Colonic mucosa (tissue), 4 donors: ENCODE results near the gene ZFP36L2. TPM values are rescaled to one million over a fixed set of nuclear protein-coding genes. Genes with fewer than 3 reads are reported as not detected.

Experiments
- DNase-seq: peaks from one replicate; pipeline ENCODE4 v3.0.0-alpha.2; 2020
- H3K27ac ChIP-seq: fragments of 200-600 bp; one replicate; pipeline ENCODE4 v1.8.0; 2021
- H3K27me3 ChIP-seq: fragments of 200-600 bp; one replicate; pipeline ENCODE4 v1.8.0; 2021
- H3K36me3 ChIP-seq: fragments of 200-600 bp; one replicate; pipeline ENCODE4 v1.8.0; 2021
- H3K4me1 ChIP-seq: fragments of 200-600 bp; one replicate; pipeline ENCODE4 v1.8.0; 2021; ENCODE audit warnings: mild to moderate bottlenecking
- H3K4me3 ChIP-seq: fragments of 200-600 bp; one replicate; pipeline ENCODE4 v1.8.0; 2021
- H3K9ac ChIP-seq, 2 donors: one replicate each; pipeline ENCODE4 v1.7.0; 2013; ENCODE audit warnings: control low read depth in 2 of 2, low read depth in 2 of 2, low read length in 2 of 2
- H3K9me3 ChIP-seq: fragments of 200-600 bp; one replicate; pipeline ENCODE4 v1.8.0; 2021
- CTCF ChIP-seq: fragments of 200-600 bp; IDR thresholded peaks from one replicate; pipeline ENCODE4 v1.8.0; 2022; ENCODE audit warnings: antibody characterized with exemption, mild to moderate bottlenecking
- intact Hi-C: fragments of 100-400 bp; cut with DNase I; formaldehyde crosslinking; loops from one replicate; pipeline ENCODE4 v1.14.1; 2022
- total RNA-seq, 2 donors: library from RNA; stranded (reverse); fragmentation: NEBNext Ultra II Directional in 1 of 2; extraction: Animal tissue kit (Norgen Biotek cat#: 25700) in 1 of 2; gene quantifications; one replicate each; pipeline ENCODE4 v1.2.1, GENCODE V29; 2021
- donor health status: healthy.
- donor health status: DM: no; HTN: no; CAD: no.
- donor health status: DM: no; HTN: no; CAD: no.

ZFP36L2 gene
- total RNA-seq, 2 donors from 2014 or later: 166 to 205 TPM

- DNase-seq: no peak
- Histone ChIP-seq H3K4me1 (no peaks in the 10 kb centered on the region), H3K9ac (no peak overlapping the region), H3K36me3 (no peaks in the 10 kb centered on the region), H3K27me3 (no peaks in the 10 kb centered on the region), H3K4me3 (no peak overlapping the region), H3K9me3 (no peaks in the 10 kb centered on the region), H3K27ac (peak overlapping the region; percentile 58)
- intact Hi-C loops: no loop called here
- TF ChIP-seq CTCF: no peak
These were observed 44.1 kb upstream of the ZFP36L2 start for GRCh38 chr2:43270461-43270860.

GRCh38 chr2:43269706-43270105 lies 43.3 kb upstream of the ZFP36L2 start:
- intact Hi-C loops: no loop called here
- Histone ChIP-seq H3K4me3 (no peak overlapping the region), H3K36me3 (no peaks in the 10 kb centered on the region), H3K27ac (peak overlapping the region; percentile 58), H3K27me3 (no peaks in the 10 kb centered on the region), H3K9me3 (no peaks in the 10 kb centered on the region), H3K4me1 (no peaks in the 10 kb centered on the region), H3K9ac (peak overlapping the region in 1 of 2 donors; percentile 57)
- TF ChIP-seq CTCF: no peak
- peak; percentile 51 for DNase-seq

GRCh38 chr2:43269074-43269572 lies 42.7 kb upstream of the ZFP36L2 start:
- Histone ChIP-seq H3K9ac (peak overlapping the region; percentile 6 to 57), H3K27ac (peak overlapping the region; percentile 58)
- intact Hi-C loops: no loop called here

GRCh38 chr2:43268066-43268953 lies 41.9 kb upstream of the ZFP36L2 start:
- intact Hi-C loops: no loop called here
- Histone ChIP-seq H3K4me3 (no peak overlapping the region), H3K9ac (peak overlapping the region in 1 of 2 donors; percentile 6), H3K36me3 (no peaks in the 10 kb centered on the region), H3K4me1 (no peaks in the 10 kb centered on the region), H3K27me3 (no peaks in the 10 kb centered on the region), H3K9me3 (no peaks in the 10 kb centered on the region), H3K27ac (peak overlapping the region; percentile 58)
- TF ChIP-seq CTCF: no peak
- DNase-seq: no peak

More at GRCh38 chr2:43269074-43269572, 42.7 kb upstream of the ZFP36L2 start:
- TF ChIP-seq CTCF: no peak
- no peaks in the 10 kb centered on the region for H3K9me3 ChIP-seq
- DNase-seq: peak; percentile 53
- no peaks in the 10 kb centered on the region for H3K27me3 ChIP-seq
- H3K4me3 ChIP-seq: no peak overlapping the region
- no peaks in the 10 kb centered on the region for H3K4me1 ChIP-seq
- H3K36me3 ChIP-seq: no peaks in the 10 kb centered on the region

- no peak for DNase-seq
- Histone ChIP-seq H3K4me3 (no peak overlapping the region), H3K36me3 (no peaks in the 10 kb centered on the region), H3K9me3 (no peaks in the 10 kb centered on the region), H3K27ac (no peak overlapping the region), H3K9ac (no peak overlapping the region), H3K27me3 (no peaks in the 10 kb centered on the region), H3K4me1 (no peaks in the 10 kb centered on the region)
- intact Hi-C loops: no loop called here
- TF ChIP-seq CTCF: no peak
These were observed 41.0 kb upstream of the ZFP36L2 start for GRCh38 chr2:43267381-43267780.
